ENCODE data around the gene SVOP. TPM values are rescaled to one million over a fixed set of nuclear protein-coding genes. Genes with fewer than 3 reads are reported as not detected.

SVOP gene
- total and polyA plus RNA-seq, 2 experiments from 2014 or later: 0.10 TPM; not detected in 1

- no peak for TF ChIP-seq ZNF462 (CRISPR knock-in tag; IDR thresholded peaks at IDR 0.05)
- no peak for TF ChIP-seq ZNF114 (CRISPR knock-in tag; IDR thresholded peaks at IDR 0.05)
Measured at GRCh38 chr12:109069307-109070271, 48.7 kb upstream of the SVOP start (continued).

- Histone ChIP-seq H3K36me3 (ENCODE audit: insufficient read depth) (no peaks in the 10 kb centered on the region), H3K4me2 (no peak overlapping the region), H3K9me2 (ENCODE audit: insufficient read depth) (no peaks in the 10 kb centered on the region), H4K20me1 (replicated peaks; ENCODE audit: insufficient read depth) (no peaks in the 10 kb centered on the region), H3K27ac (ENCODE audit: low read depth) (no peak overlapping the region), H3K27me3 (ENCODE audit: insufficient read depth) (no peaks in the 10 kb centered on the region), H3K4me1 (ENCODE audit: insufficient read depth) (peaks cover 6% of the 10 kb centered on the region), H3F3A (replicated peaks; ENCODE audit: low read depth) (no peaks in the 10 kb centered on the region), H2AFZ (no peak overlapping the region), H3K4me3 (no peak overlapping the region), H3K79me2 (replicated peaks; ENCODE audit: insufficient read depth) (no peaks in the 10 kb centered on the region)
- ATAC-seq (no peak), DNase-seq (ENCODE audit: low spot score) (no peak)
- H3K27ac Mint-ChIP-seq: no peak overlapping the region
- no peaks in the 10 kb centered on the region for H3K36me3 Mint-ChIP-seq (ENCODE audit: low read depth)
- H3K4me3 Mint-ChIP-seq: no peak overlapping the region
- no peaks in the 10 kb centered on the region for H3K27me3 Mint-ChIP-seq (ENCODE audit: insufficient read depth, low read depth, poor library complexity)
- no peaks in the 10 kb centered on the region for H3K9me3 Mint-ChIP-seq
- H3K4me1 Mint-ChIP-seq: peaks cover 16% of the 10 kb centered on the region
- no peak for TF ChIP-seq REST (IDR thresholded peaks at IDR 0.05; ENCODE audit: unreplicated experiment)
Measured at GRCh38 chr12:109065853-109066193, 45.0 kb upstream of the SVOP start.

All from GM23338 (cell line).